Parathyroid adenoma (tissue), 2 donors: Measurements from ENCODE around the gene SPECC1L.
A peak's percentile ranks its signal among the peaks of the same experiment; 100 is the strongest.

ENCODE experiments used
- H2AFZ ChIP-seq: fragments of 300-600 bp; sonication (generic); one replicate; pipeline ENCODE4 v1.7.0; 2017; ENCODE audit warnings: antibody characterized with exemption, mild to moderate bottlenecking
- H3K27ac ChIP-seq: fragments of 300-600 bp; sonication (generic); one replicate; pipeline ENCODE4 v1.7.0; 2017
- H3K27me3 ChIP-seq: fragments of 300-600 bp; sonication (generic); one replicate; pipeline ENCODE4 v1.7.0; 2017; ENCODE audit warnings: low read length; ENCODE audit not compliant: control insufficient read depth, insufficient read depth
- H3K36me3 ChIP-seq: fragments of 300-600 bp; sonication (generic); one replicate; pipeline ENCODE4 v1.7.0; 2017; ENCODE audit warnings: low read length; ENCODE audit not compliant: control insufficient read depth, insufficient read depth
- H3K4me1 ChIP-seq: fragments of 300-600 bp; sonication (generic); one replicate; pipeline ENCODE4 v1.7.0; 2017; ENCODE audit warnings: control low read depth
- H3K4me2 ChIP-seq: fragments of 300-600 bp; sonication (generic); one replicate; pipeline ENCODE4 v1.7.0; 2017; ENCODE audit warnings: low read length
- H3K4me3 ChIP-seq: fragments of 300-600 bp; sonication (generic); one replicate; pipeline ENCODE4 v1.7.0; 2017; ENCODE audit warnings: low read depth, low read length
- H3K79me2 ChIP-seq: fragments of 300-600 bp; sonication (generic); one replicate; pipeline ENCODE4 v1.7.0; 2017; ENCODE audit warnings: control low read depth
- H3K9ac ChIP-seq: fragments of 300-600 bp; sonication (generic); one replicate; pipeline ENCODE4 v1.7.0; 2017; ENCODE audit warnings: mild to moderate bottlenecking
- H3K9me3 ChIP-seq: fragments of 300-600 bp; sonication (generic); one replicate; pipeline ENCODE4 v1.7.0; 2017; ENCODE audit warnings: low read length; ENCODE audit not compliant: control insufficient read depth
- CTCF ChIP-seq: fragments of 300-600 bp; sonication (generic); IDR thresholded peaks from one replicate; pipeline ENCODE4 v1.7.0; 2017; ENCODE audit warnings: antibody characterized with exemption, mild to moderate bottlenecking
- donor health status: primary hyperparathyroidism.

The SPECC1L gene

DNA sequence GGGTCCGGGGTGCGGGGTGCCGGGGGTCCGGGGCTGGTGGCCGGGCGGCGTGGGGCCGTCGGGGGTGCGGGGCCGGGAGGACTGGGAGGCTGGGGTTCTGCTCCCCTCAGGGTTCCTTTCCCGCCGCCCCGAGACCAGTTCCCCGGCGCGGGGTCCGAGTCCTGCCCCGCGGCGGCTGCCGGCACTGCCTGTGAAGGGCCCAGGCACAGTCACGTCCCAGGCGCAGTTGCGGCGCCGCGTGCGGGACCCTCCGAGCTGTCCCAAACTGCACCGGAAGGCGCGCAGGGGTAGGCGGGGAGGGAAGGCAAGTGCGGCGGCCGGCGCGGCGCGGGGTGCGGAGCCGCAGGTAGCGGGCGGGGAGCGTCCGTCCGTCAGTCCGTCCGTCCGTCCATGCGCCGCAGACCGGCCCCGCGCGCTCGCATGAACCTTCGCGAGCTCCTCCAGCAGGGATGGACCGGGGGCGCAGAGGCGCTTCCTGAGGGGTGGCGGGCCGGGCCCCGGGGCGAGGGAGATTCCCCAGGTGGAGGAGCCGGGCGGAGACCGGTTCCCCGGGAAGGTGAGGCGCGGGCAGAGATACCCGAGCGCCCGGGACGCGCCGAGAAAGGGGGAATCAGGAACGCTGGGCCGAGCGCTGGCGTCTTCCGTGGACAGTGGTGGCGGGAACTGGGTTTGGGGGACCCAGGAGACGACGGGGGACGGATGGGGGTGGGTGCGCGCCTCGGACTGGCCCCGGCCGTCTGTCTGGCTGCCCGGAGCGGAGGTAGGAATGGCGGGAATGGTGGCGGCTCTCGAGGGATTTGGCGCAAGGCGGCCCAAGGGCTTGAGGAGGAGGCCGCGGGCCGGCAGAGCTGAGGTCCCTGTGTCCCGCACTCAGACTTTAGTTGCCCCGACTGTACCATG lies 153.6 kb downstream of the SPECC1L start:
- H3K4me3 ChIP-seq: no peak overlapping the region
- no peaks in the 10 kb centered on the region for H3K36me3 ChIP-seq
- TF ChIP-seq CTCF: no peak
- no peaks in the 10 kb centered on the region for H3K27me3 ChIP-seq
- H3K79me2 ChIP-seq: no peaks in the 10 kb centered on the region
- H2AFZ ChIP-seq: peak overlapping the region; percentile 22
- H3K9ac ChIP-seq: no peak overlapping the region
- H3K9me3 ChIP-seq: no peaks in the 10 kb centered on the region
- H3K4me1 ChIP-seq: no peaks in the 10 kb centered on the region
- peak overlapping the region; percentile 53 for H3K4me2 ChIP-seq
- peak overlapping the region; percentile 7 for H3K27ac ChIP-seq

DNA sequence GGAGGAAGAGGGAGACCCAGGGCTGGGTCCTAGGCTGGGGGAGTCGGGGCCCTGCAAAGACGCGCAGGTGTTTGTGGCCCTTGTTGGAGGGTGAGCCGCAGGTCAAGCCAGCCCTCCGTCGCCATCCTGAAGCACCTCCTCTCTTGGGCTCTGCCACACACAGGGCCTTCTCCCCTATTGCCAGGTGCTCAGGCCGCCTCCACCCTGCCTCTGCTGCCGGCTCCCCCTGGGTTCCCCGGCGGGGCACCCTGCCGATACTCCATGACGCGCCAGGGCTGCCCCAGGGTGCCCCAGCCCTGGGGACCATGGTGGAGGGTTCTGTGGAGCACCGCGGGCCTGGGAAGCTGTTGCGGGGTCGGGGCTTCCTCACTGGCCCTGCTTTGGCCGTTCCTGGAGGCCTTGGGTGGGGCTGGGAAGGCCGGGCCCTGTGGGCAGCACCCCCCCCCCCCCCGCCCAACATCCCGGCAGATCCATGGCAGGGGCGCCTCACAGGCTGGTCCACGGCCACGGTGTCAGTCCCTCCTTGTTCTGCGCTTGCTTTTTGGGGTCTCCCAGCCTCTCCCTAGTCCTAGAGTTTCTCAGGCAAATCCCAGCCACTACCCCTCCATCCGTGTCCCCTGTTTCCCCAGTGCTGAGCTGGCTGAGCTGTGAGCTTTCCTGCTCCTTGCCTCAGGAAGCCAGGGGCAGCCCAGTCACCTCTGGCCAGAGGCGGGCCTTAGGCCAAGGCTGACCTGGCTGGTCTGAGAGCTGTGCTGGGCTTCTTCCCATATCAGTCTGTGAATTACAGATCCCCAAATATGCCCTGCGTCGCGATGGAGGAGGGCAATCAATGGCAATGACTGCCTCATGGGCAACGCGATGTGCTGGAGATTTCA lies 154.5 kb downstream of the SPECC1L start:
- Histone ChIP-seq H3K27ac (no peak overlapping the region), H3K4me3 (no peak overlapping the region), H3K27me3 (no peaks in the 10 kb centered on the region), H3K79me2 (no peaks in the 10 kb centered on the region), H3K36me3 (no peaks in the 10 kb centered on the region), H3K4me2 (no peak overlapping the region), H3K9me3 (no peaks in the 10 kb centered on the region), H3K9ac (no peak overlapping the region), H2AFZ (no peak overlapping the region), H3K4me1 (no peaks in the 10 kb centered on the region)
- TF ChIP-seq CTCF: no peak

GRCh38 chr22:24426436-24426835 lies 155.8 kb downstream of the SPECC1L start:
- no peak overlapping the region for H3K4me3 ChIP-seq
- no peaks in the 10 kb centered on the region for H3K79me2 ChIP-seq
- H3K9ac ChIP-seq: no peak overlapping the region
- no peaks in the 10 kb centered on the region for H3K36me3 ChIP-seq
- H3K4me1 ChIP-seq: no peaks in the 10 kb centered on the region
- no peak overlapping the region for H3K4me2 ChIP-seq
- no peak for TF ChIP-seq CTCF
- H2AFZ ChIP-seq: no peak overlapping the region
- H3K27me3 ChIP-seq: no peaks in the 10 kb centered on the region
- H3K27ac ChIP-seq: no peak overlapping the region
- H3K9me3 ChIP-seq: no peaks in the 10 kb centered on the region

- TF ChIP-seq CTCF: no peak
- Histone ChIP-seq H3K9me3 (no peaks in the 10 kb centered on the region), H3K27ac (no peak overlapping the region), H3K36me3 (no peaks in the 10 kb centered on the region), H3K27me3 (no peaks in the 10 kb centered on the region), H3K9ac (no peak overlapping the region), H3K4me2 (no peak overlapping the region), H3K79me2 (no peaks in the 10 kb centered on the region), H3K4me1 (no peaks in the 10 kb centered on the region), H2AFZ (no peak overlapping the region), H3K4me3 (no peak overlapping the region)
Observed at GRCh38 chr22:24426851-24427499, 156.3 kb downstream of the SPECC1L start.
